Activated CD4-positive, alpha-beta T cell treated with anti-CD3 and anti-CD28 coated beads for 36 hours (primary cell): Measurements from ENCODE around the gene WNK3. TPM values are rescaled to one million over a fixed set of nuclear protein-coding genes. Genes with fewer than 3 reads are reported as not detected.
"Not testable (repeated sequence)": the region's sequence is repeated elsewhere in the genome, so short reads cannot be mapped to it uniquely, and the experiment has no call there.

Source experiments
- ATAC-seq: fragments of 200-7000 bp; cut with Tn5 transposase; one replicate; pipeline ENCODE4 v1.10.0; 2021; ENCODE audit warnings: mild to moderate bottlenecking, moderate library complexity
- CTCF ChIA-PET: fragments of 350-600 bp; sonication (Branson Sonifier 250); formaldehyde crosslinking; loops from one replicate; lab custom pipeline; 2021; ENCODE audit warnings: antibody characterized with exemption; lab: Charles Lee
- POLR2A ChIA-PET: fragments of 350-600 bp; sonication (Branson Sonifier 250); formaldehyde crosslinking; loops from one replicate; lab custom pipeline; 2021; ENCODE audit warnings: antibody characterized with exemption, inconsistent platforms; lab: Charles Lee
- DNase-seq: peaks from one replicate; pipeline ENCODE4 v3.0.0-alpha.2; 2020
- H3K27ac Mint-ChIP-seq: one replicate; pipeline ENCODE4 v1.8.0; 2021; ENCODE audit warnings: mixed read lengths
- H3K27me3 Mint-ChIP-seq: one replicate; pipeline ENCODE4 v1.8.0; 2021; ENCODE audit warnings: mixed read lengths
- H3K36me3 Mint-ChIP-seq: one replicate; pipeline ENCODE4 v1.8.0; 2021; ENCODE audit warnings: low read depth, mixed read lengths
- H3K4me1 Mint-ChIP-seq: one replicate; pipeline ENCODE4 v1.8.0; 2021; ENCODE audit warnings: mixed read lengths
- H3K4me3 Mint-ChIP-seq: one replicate; pipeline ENCODE4 v1.8.0; 2021; ENCODE audit warnings: mild to moderate bottlenecking, moderate library complexity, mixed read lengths
- H3K9me3 Mint-ChIP-seq: one replicate; pipeline ENCODE4 v1.8.0; 2021; ENCODE audit warnings: low read depth, mixed read lengths
- intact Hi-C, 2 experiments: fragments of 100-400 bp; cut with DNase I in 1 of 2; cut with micrococcal nuclease in 1 of 2; formaldehyde crosslinking; loops; one replicate each; pipeline versions ENCODE4 v1.14.2 to v1.15.1; 2022 to 2024; cut with DNase I, micrococcal nuclease
- total RNA-seq, 2 experiments: library from RNA; stranded (reverse); gene quantifications; one replicate each; pipeline ENCODE4 v1.2.3, GENCODE V29; 2021

Gene WNK3
- total RNA-seq = 1 to 10 TPM in 1 of 2 experiments, under 1 TPM in 1; 0.74 to 1.1 TPM

- H3K9me3 Mint-ChIP-seq = no peaks in the 10 kb centered on the region
- ChIA-PET POLR2A (interaction anchor here (0.6 kb wide), 1 partner anchor 493 kb away, joined by 5 read pairs; no protein-coding TSS in a partner anchor), CTCF (interaction anchor here (1.0 kb wide), 1 partner anchor 282 kb away, joined by 3 read pairs; no protein-coding TSS in a partner anchor)
- H3K36me3 Mint-ChIP-seq = no peaks in the 10 kb centered on the region
- peak within 1 kb of the TSS; percentile 65 for H3K27ac Mint-ChIP-seq
- peaks cover 17% of the 10 kb centered on the region for H3K4me1 Mint-ChIP-seq
- peak; percentile 72 for DNase-seq
- H3K27me3 Mint-ChIP-seq = peaks cover 23% of the 10 kb centered on the region
- peak; percentile 71 for ATAC-seq
- intact Hi-C loops = loop anchor here in 1 of 2 experiments (1.0 to 10.0 kb wide), 5 partner anchors 83 to 673 kb away; partner anchors contain the start of genes FAM120C, GNL3L, HUWE1 and TSR2
- peak within 1 kb of the TSS; percentile 77 for H3K4me3 Mint-ChIP-seq
Observed at GRCh38 chrX:54357414-54358377, at the start of gene WNK3. Gene WNK3, minus strand, starts transcription at chrX:54358046.

GRCh38 chrX:54407266-54407665 is 49.4 kb upstream of the WNK3 start:
- H3K4me3 Mint-ChIP-seq = no peak overlapping the region
- DNase-seq = no peak
- POLR2A ChIA-PET = no interaction called here
- peaks cover 7% of the 10 kb centered on the region for H3K4me1 Mint-ChIP-seq
- H3K9me3 Mint-ChIP-seq = no peaks in the 10 kb centered on the region
- H3K36me3 Mint-ChIP-seq = no peaks in the 10 kb centered on the region
- CTCF ChIA-PET = interaction anchor here (0.6 to 0.8 kb wide), 2 partner anchors 10 to 23 kb away, joined by 3 to 4 read pairs; no protein-coding TSS in a partner anchor
- H3K27ac Mint-ChIP-seq = no peak overlapping the region
- intact Hi-C loops = no loop called here
- no peak for ATAC-seq
- peaks cover 7% of the 10 kb centered on the region for H3K27me3 Mint-ChIP-seq

DNA sequence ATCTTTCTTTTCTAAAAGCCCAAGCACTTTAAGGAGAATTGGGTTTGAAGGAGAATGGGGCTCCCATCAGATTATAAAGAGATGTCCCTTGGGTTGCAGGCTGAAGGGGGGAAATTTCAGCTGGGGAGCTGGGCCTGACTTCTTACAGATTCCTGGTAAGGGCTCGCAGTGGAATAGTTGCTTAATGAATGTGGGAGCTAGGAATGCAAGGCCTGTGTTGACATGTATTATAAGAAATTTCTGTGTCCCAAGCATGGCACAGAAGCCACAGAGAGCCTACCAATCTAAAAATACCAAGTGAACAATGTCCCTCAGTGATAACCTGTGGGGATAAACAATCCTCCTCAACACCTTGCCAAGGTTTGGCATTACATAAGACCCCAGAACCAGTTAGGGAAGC is 39.3 kb upstream of the WNK3 start:
- Mint-ChIP-seq H3K36me3 (no peaks in the 10 kb centered on the region), H3K9me3 (no peaks in the 10 kb centered on the region), H3K27me3 (no peaks in the 10 kb centered on the region), H3K27ac (no peak overlapping the region), H3K4me3 (no peak overlapping the region), H3K4me1 (no peaks in the 10 kb centered on the region)
- no peak for ATAC-seq
- intact Hi-C loops = no loop called here
- ChIA-PET CTCF (interaction anchor here (0.6 kb wide), 1 partner anchor 10 kb away, joined by 4 read pairs; no protein-coding TSS in a partner anchor), POLR2A (no interaction called here)
- no peak for DNase-seq

DNA sequence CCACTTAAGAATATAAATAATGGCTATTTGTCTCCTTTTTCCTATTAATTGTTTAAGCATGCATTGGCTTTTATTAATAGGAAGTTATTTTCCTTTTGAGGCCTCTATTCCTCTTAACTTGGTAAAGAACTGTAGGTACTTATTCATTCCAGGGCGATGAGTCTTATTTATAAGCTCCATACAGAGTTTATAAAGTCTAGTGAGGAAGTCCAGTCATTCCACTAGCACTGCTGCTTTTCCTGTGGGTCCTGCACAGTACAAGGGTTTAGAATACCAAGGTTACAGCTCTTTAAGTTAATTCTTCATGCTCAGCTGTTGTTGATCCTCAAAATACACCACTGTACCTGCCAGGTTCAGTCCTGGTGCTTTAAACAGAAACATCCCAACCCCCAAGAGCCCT is 28.5 kb upstream of the WNK3 start:
- no peaks in the 10 kb centered on the region for H3K36me3 Mint-ChIP-seq
- ChIA-PET POLR2A (no interaction called here), CTCF (no interaction called here)
- H3K9me3 Mint-ChIP-seq = no peaks in the 10 kb centered on the region
- no peaks in the 10 kb centered on the region for H3K27me3 Mint-ChIP-seq
- DNase-seq = no peak
- H3K27ac Mint-ChIP-seq = no peak overlapping the region
- intact Hi-C loops = no loop called here
- H3K4me3 Mint-ChIP-seq = no peak overlapping the region
- no peak for ATAC-seq
- H3K4me1 Mint-ChIP-seq = no peaks in the 10 kb centered on the region

GRCh38 chrX:54384661-54385060 is 26.8 kb upstream of the WNK3 start:
- H3K9me3 Mint-ChIP-seq, H3K27ac Mint-ChIP-seq, ATAC-seq, intact Hi-C loops, H3K4me3 Mint-ChIP-seq, H3K4me1 Mint-ChIP-seq, H3K27me3 Mint-ChIP-seq, H3K36me3 Mint-ChIP-seq, POLR2A ChIA-PET, DNase-seq: not testable (repeated sequence)
- CTCF ChIA-PET = interaction anchor here (0.7 kb wide), 1 partner anchor 23 kb away, joined by 3 read pairs; no protein-coding TSS in a partner anchor

GRCh38 chrX:54359408-54359807 is 1.6 kb upstream of the WNK3 start:
- ATAC-seq = no peak
- ChIA-PET POLR2A (interaction anchor here (0.7 kb wide), 1 partner anchor 854 kb away, joined by 3 read pairs; no protein-coding TSS in a partner anchor), CTCF (interaction anchor here (0.6 to 0.7 kb wide), 4 partner anchors 8 to 1047 kb away, joined by 3 read pairs; no protein-coding TSS in a partner anchor)
- peak overlapping the region; percentile 77 for H3K4me3 Mint-ChIP-seq
- H3K9me3 Mint-ChIP-seq = no peaks in the 10 kb centered on the region
- H3K27me3 Mint-ChIP-seq = peaks cover 23% of the 10 kb centered on the region
- no peaks in the 10 kb centered on the region for H3K36me3 Mint-ChIP-seq
- DNase-seq = no peak
- H3K4me1 Mint-ChIP-seq = peaks cover 17% of the 10 kb centered on the region
- no peak overlapping the region for H3K27ac Mint-ChIP-seq
- intact Hi-C loops = loop anchor here in 1 of 2 experiments (2.0 to 10.0 kb wide), 2 partner anchors 279 to 675 kb away; partner anchors contain the start of gene HUWE1

GRCh38 chrX:54358424-54359211 is 772 bp upstream of the WNK3 start:
- intact Hi-C loops = loop anchor here in 1 of 2 experiments (1.0 to 10.0 kb wide), 5 partner anchors 82 to 674 kb away; partner anchors contain the start of genes FAM120C, GNL3L, HUWE1 and TSR2
- ATAC-seq = peak; percentile 58
- Mint-ChIP-seq H3K4me3 (peak overlapping the region; percentile 77), H3K27ac (peak overlapping the region; percentile 65), H3K9me3 (no peaks in the 10 kb centered on the region), H3K4me1 (peaks cover 17% of the 10 kb centered on the region), H3K27me3 (peaks cover 23% of the 10 kb centered on the region), H3K36me3 (no peaks in the 10 kb centered on the region)
- ChIA-PET CTCF (interaction anchor here (0.6 to 1.0 kb wide), 3 partner anchors 9 to 281 kb away, joined by 3 read pairs; no protein-coding TSS in a partner anchor), POLR2A (no interaction called here)
- DNase-seq = peak; percentile 66

DNA sequence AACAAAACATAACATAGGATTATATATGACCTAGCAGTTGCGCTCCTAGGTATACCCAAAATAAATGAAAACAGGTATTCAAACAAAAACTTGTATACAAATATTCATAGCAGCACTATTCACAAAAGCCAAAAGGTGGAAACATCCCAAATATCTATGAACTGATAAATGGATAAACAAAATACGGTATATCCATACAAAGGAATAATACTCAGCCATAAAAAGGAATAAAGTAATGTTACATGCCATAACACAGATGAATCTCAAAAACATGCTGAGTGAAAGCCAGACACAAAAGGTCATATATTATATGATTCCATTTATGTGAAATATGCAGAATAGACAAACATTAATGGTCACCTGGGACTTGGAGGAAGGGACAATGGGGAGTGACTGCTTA is 5.2 kb downstream of the WNK3 start:
- Mint-ChIP-seq H3K27me3 (peaks cover 19% of the 10 kb centered on the region), H3K9me3 (no peaks in the 10 kb centered on the region), H3K36me3 (no peaks in the 10 kb centered on the region), H3K4me1 (peaks cover 9% of the 10 kb centered on the region), H3K27ac (no peak overlapping the region), H3K4me3 (no peak overlapping the region)
- DNase-seq (no peak), ATAC-seq (no peak)
- intact Hi-C loops = loop anchor here in 1 of 2 experiments (10.0 kb wide), 1 partner anchor 668 kb away; the partner anchor contains the start of gene HUWE1
- CTCF ChIA-PET = no interaction called here
- POLR2A ChIA-PET = no interaction called here

DNA sequence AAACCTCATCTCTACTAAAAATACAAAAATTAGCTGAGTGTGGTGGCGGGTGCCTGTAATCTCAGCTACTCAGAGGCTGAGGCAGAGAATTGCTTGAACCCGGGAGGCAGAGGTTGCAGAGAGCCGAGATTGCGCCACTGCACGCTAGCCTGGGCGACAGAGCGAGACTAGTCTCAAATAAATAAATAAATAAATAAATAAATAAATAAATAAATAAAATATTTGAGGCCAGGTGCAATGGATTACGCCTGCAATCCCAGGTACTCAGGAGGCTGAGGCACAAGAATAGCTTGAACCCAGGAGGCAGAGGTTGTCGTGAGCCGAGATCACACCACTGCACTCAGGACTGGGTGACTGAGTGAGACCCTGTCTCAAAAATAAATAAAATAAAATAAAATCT is 20.5 kb downstream of the WNK3 start:
- CTCF ChIA-PET, DNase-seq, H3K9me3 Mint-ChIP-seq, H3K4me3 Mint-ChIP-seq, H3K27me3 Mint-ChIP-seq, ATAC-seq, H3K4me1 Mint-ChIP-seq, intact Hi-C loops, H3K27ac Mint-ChIP-seq, H3K36me3 Mint-ChIP-seq, POLR2A ChIA-PET: not testable (repeated sequence)

GRCh38 chrX:54325077-54325476 is 32.8 kb downstream of the WNK3 start:
- H3K9me3 Mint-ChIP-seq = no peaks in the 10 kb centered on the region
- DNase-seq = no peak
- CTCF ChIA-PET = no interaction called here
- ATAC-seq = no peak
- H3K27ac Mint-ChIP-seq = no peak overlapping the region
- no peaks in the 10 kb centered on the region for H3K4me1 Mint-ChIP-seq
- no peak overlapping the region for H3K4me3 Mint-ChIP-seq
- POLR2A ChIA-PET = no interaction called here
- H3K27me3 Mint-ChIP-seq = no peaks in the 10 kb centered on the region
- H3K36me3 Mint-ChIP-seq = no peaks in the 10 kb centered on the region
- intact Hi-C loops = no loop called here

- no peaks in the 10 kb centered on the region for H3K9me3 Mint-ChIP-seq
- ATAC-seq = no peak
- H3K27ac Mint-ChIP-seq = no peak overlapping the region
- ChIA-PET CTCF (no interaction called here), POLR2A (no interaction called here)
- DNase-seq = no peak
- peaks cover 2% of the 10 kb centered on the region for H3K27me3 Mint-ChIP-seq
- intact Hi-C loops = no loop called here
- H3K4me1 Mint-ChIP-seq = no peaks in the 10 kb centered on the region
- no peaks in the 10 kb centered on the region for H3K36me3 Mint-ChIP-seq
- no peak overlapping the region for H3K4me3 Mint-ChIP-seq
Observed at GRCh38 chrX:54320067-54320466, 37.8 kb downstream of the WNK3 start.
